Gastroesophageal sphincter (tissue), 3 donors: ENCODE results near the gene GRIK1.

Source experiments
- EP300 ChIP-seq: sonication (generic); formaldehyde crosslinking; IDR thresholded peaks from one replicate; pipeline ENCODE4 v1.6.1; 2017; ENCODE audit warnings: antibody characterized with exemption, mild to moderate bottlenecking
- POLR2A ChIP-seq, 2 donors: fragments of 450-650 bp; IDR thresholded peaks; one replicate each; pipeline ENCODE4 v1.6.1; 2017; ENCODE audit warnings: antibody characterized with exemption in 2 of 2, mild to moderate bottlenecking in 2 of 2, moderate library complexity in 1 of 2
- POLR2AphosphoS5 ChIP-seq: sonication (generic); formaldehyde crosslinking; IDR thresholded peaks from one replicate; pipeline ENCODE4 v1.6.1; 2017; ENCODE audit warnings: antibody characterized with exemption
- TF ChIP-seq, protein P1 (sequence below), 4 experiments: fragments of 200-600 bp in 2 of 4; fragments of 450-650 bp in 2 of 4; sonication (generic) in 1 of 4; IDR thresholded peaks; one replicate each; pipeline ENCODE4 v1.5.1; 2017 to 2019; ENCODE audit warnings: antibody characterized with exemption in 4 of 4, mild to moderate bottlenecking in 2 of 4, moderate library complexity in 2 of 4

DNA sequence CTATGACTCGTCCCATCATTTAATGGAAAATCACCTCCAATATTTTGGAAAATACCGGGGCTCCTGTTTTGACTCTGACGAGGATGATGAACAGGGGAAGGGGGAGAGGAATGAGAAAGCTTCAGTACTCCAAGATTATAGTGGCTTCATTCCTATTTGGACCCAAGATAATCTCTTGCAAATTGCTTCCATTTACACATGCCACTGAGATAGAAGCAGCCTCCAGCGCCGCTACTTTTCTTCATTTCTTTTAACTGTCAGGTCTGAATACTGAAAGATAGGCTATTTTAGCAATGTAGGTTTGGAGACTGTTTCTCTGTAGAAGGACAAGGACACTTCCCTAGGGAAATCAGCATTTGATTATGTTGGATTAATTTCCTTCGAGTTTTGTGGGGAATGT lies 565 bp upstream of the GRIK1 start:
- no peak for TF ChIP-seq POLR2A (IDR thresholded peaks at IDR 0.05)
- no peak for TF ChIP-seq POLR2AphosphoS5
- TF ChIP-seq, protein P1, sequence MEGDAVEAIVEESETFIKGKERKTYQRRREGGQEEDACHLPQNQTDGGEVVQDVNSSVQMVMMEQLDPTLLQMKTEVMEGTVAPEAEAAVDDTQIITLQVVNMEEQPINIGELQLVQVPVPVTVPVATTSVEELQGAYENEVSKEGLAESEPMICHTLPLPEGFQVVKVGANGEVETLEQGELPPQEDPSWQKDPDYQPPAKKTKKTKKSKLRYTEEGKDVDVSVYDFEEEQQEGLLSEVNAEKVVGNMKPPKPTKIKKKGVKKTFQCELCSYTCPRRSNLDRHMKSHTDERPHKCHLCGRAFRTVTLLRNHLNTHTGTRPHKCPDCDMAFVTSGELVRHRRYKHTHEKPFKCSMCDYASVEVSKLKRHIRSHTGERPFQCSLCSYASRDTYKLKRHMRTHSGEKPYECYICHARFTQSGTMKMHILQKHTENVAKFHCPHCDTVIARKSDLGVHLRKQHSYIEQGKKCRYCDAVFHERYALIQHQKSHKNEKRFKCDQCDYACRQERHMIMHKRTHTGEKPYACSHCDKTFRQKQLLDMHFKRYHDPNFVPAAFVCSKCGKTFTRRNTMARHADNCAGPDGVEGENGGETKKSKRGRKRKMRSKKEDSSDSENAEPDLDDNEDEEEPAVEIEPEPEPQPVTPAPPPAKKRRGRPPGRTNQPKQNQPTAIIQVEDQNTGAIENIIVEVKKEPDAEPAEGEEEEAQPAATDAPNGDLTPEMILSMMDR (IDR thresholded peaks at IDR 0.05): no peak
- no peak for TF ChIP-seq EP300
